Astrocyte (in vitro differentiated cells and primary cell): ENCODE results near the gene GPER1. TPM values are rescaled to one million over a fixed set of nuclear protein-coding genes. Genes with fewer than 3 reads are reported as not detected.

Experiments
- DNase-seq: peaks from one replicate; pipeline ENCODE4 v3.0.0-alpha.2; 2010; ENCODE audit warnings: low read depth
- FAIRE-seq: peaks from 2 replicates; lab custom pipeline; 2011; peaks lifted over from hg19 to GRCh38; lab: Jason Lieb, UNC
- H2AFZ ChIP-seq: 2 replicates; pipeline ENCODE4 v1.6.0; 2012; ENCODE audit warnings: low read depth, low read length, inconsistent platforms
- H3K27ac ChIP-seq: 2 replicates; pipeline ENCODE4 v1.5.1; 2011; ENCODE audit warnings: low read depth, low read length, inconsistent platforms
- H3K27me3 ChIP-seq: 2 replicates; pipeline ENCODE4 v1.6.0; 2011; ENCODE audit warnings: low read length, inconsistent platforms; ENCODE audit not compliant: insufficient read depth
- H3K36me3 ChIP-seq: 2 replicates; pipeline ENCODE4 v1.5.1; 2011; ENCODE audit warnings: low read length, inconsistent platforms; ENCODE audit not compliant: insufficient read depth
- H3K4me1 ChIP-seq: 2 replicates; pipeline ENCODE4 v1.5.1; 2011; ENCODE audit warnings: low read length, inconsistent platforms; ENCODE audit not compliant: insufficient read depth
- H3K4me2 ChIP-seq: 2 replicates; pipeline ENCODE4 v1.6.0; 2012; ENCODE audit warnings: low read length, inconsistent platforms
- H3K4me3 ChIP-seq: 2 replicates; pipeline ENCODE4 v1.5.1; 2011; ENCODE audit warnings: low read depth, mild to moderate bottlenecking, low read length, inconsistent platforms; ENCODE audit not compliant: insufficient read depth
- H3K79me2 ChIP-seq: 2 replicates; pipeline ENCODE4 v1.6.0; 2012; ENCODE audit warnings: mild to moderate bottlenecking, low read length, inconsistent platforms; ENCODE audit not compliant: insufficient read depth
- H3K9ac ChIP-seq: 2 replicates; pipeline ENCODE4 v1.6.0; 2012; ENCODE audit warnings: mild to moderate bottlenecking, low read length, inconsistent platforms
- H3K9me3 ChIP-seq: 2 replicates; pipeline ENCODE4 v1.5.1; 2012; ENCODE audit warnings: low read depth, mild to moderate bottlenecking, low read length, inconsistent platforms; ENCODE audit not compliant: insufficient read depth
- H4K20me1 ChIP-seq: 2 replicates; pipeline ENCODE4 v1.6.0; 2012; ENCODE audit warnings: low read length, inconsistent platforms; ENCODE audit not compliant: insufficient read depth
- H3K27ac Mint-ChIP-seq: one replicate; pipeline ENCODE4 v1.8.0; 2021; ENCODE audit warnings: mild to moderate bottlenecking, mixed read lengths; ENCODE audit not compliant: unreplicated experiment
- H3K27me3 Mint-ChIP-seq: one replicate; pipeline ENCODE4 v1.8.0; 2021; ENCODE audit warnings: low read depth, mixed read lengths; ENCODE audit not compliant: unreplicated experiment
- H3K36me3 Mint-ChIP-seq: one replicate; pipeline ENCODE4 v1.8.0; 2021; ENCODE audit warnings: low read depth, mixed read lengths; ENCODE audit not compliant: unreplicated experiment
- H3K4me1 Mint-ChIP-seq: one replicate; pipeline ENCODE4 v1.8.0; 2021; ENCODE audit warnings: low read depth, mixed read lengths; ENCODE audit not compliant: unreplicated experiment
- H3K4me3 Mint-ChIP-seq: one replicate; pipeline ENCODE4 v1.8.0; 2021; ENCODE audit warnings: mild to moderate bottlenecking, moderate library complexity, mixed read lengths; ENCODE audit not compliant: unreplicated experiment
- H3K9me3 Mint-ChIP-seq: one replicate; pipeline ENCODE4 v1.8.0; 2021; ENCODE audit warnings: mild to moderate bottlenecking, mixed read lengths; ENCODE audit not compliant: unreplicated experiment
- CTCF ChIP-seq: IDR thresholded peaks from 2 replicates; pipeline ENCODE4 v1.5.1; 2011; ENCODE audit warnings: low read depth, mild to moderate bottlenecking, inconsistent platforms, low read length, moderate library complexity; ENCODE audit not compliant: insufficient read depth
- EZH2 ChIP-seq: IDR thresholded peaks from 2 replicates; pipeline ENCODE4 v1.6.1; 2012; ENCODE audit warnings: mild to moderate bottlenecking, low read length, inconsistent platforms; ENCODE audit not compliant: insufficient read depth
- total RNA-seq: library from RNA; stranded (reverse); gene quantifications from 2 replicates; pipeline ENCODE4 v1.2.1, GENCODE V29; 2021

Gene GPER1
- total RNA-seq, 1 donor from 2014 or later, result 17.4 TPM

GRCh38 chr7:1086588-1087464, 1.1 kb upstream of the GPER1 start:
- H3K27ac ChIP-seq, result peak overlapping the region; percentile 70
- peaks cover 54% of the 10 kb centered on the region for H3K4me1 ChIP-seq
- H3K36me3 ChIP-seq, result no peaks in the 10 kb centered on the region
- FAIRE-seq, result no peak
- Mint-ChIP-seq H3K4me3 (peak overlapping the region; percentile 90), H3K27me3 (no peaks in the 10 kb centered on the region), H3K36me3 (peaks cover 7% of the 10 kb centered on the region), H3K27ac (peak overlapping the region; percentile 99), H3K9me3 (no peaks in the 10 kb centered on the region), H3K4me1 (peaks cover 42% of the 10 kb centered on the region)
- peak overlapping the region; percentile 87 for H3K4me2 ChIP-seq
- DNase-seq, result peak; percentile 45
- H3K9me3 ChIP-seq, result no peaks in the 10 kb centered on the region
- no peaks in the 10 kb centered on the region for H3K27me3 ChIP-seq
- H4K20me1 ChIP-seq, result peaks cover 83% of the 10 kb centered on the region
- peak overlapping the region; percentile 78 for H3K9ac ChIP-seq
- H3K4me3 ChIP-seq, result peak overlapping the region; percentile 52
- H3K79me2 ChIP-seq, result no peaks in the 10 kb centered on the region
- TF ChIP-seq EZH2 (no peak), CTCF (peak; percentile 46)
- peak overlapping the region; percentile 73 for H2AFZ ChIP-seq

- peak; percentile 43 for DNase-seq
- peak; percentile 76 for FAIRE-seq
- Histone ChIP-seq H3K4me1 (peaks cover 48% of the 10 kb centered on the region), H3K27me3 (no peaks in the 10 kb centered on the region), H4K20me1 (peaks cover 79% of the 10 kb centered on the region), H3K79me2 (no peaks in the 10 kb centered on the region), H3K27ac (no peak overlapping the region), H3K9me3 (no peaks in the 10 kb centered on the region), H2AFZ (no peak overlapping the region), H3K4me2 (peak overlapping the region; percentile 87), H3K4me3 (peak overlapping the region; percentile 52), H3K9ac (peak overlapping the region; percentile 78), H3K36me3 (no peaks in the 10 kb centered on the region)
- TF ChIP-seq CTCF (no peak), EZH2 (no peak)
- H3K9me3 Mint-ChIP-seq, result no peaks in the 10 kb centered on the region
- peak overlapping the region; percentile 99 for H3K27ac Mint-ChIP-seq
- peaks cover 12% of the 10 kb centered on the region for H3K36me3 Mint-ChIP-seq
- peaks cover 40% of the 10 kb centered on the region for H3K4me1 Mint-ChIP-seq
- no peaks in the 10 kb centered on the region for H3K27me3 Mint-ChIP-seq
- H3K4me3 Mint-ChIP-seq, result peak overlapping the region; percentile 90
These were observed 473 bp upstream of the GPER1 start for GRCh38 chr7:1087465-1087814.

GRCh38 chr7:1090236-1090635, 2.3 kb downstream of the GPER1 start:
- Mint-ChIP-seq H3K4me3 (no peak overlapping the region), H3K27me3 (no peaks in the 10 kb centered on the region), H3K27ac (no peak overlapping the region), H3K9me3 (no peaks in the 10 kb centered on the region), H3K4me1 (peaks cover 42% of the 10 kb centered on the region), H3K36me3 (peaks cover 16% of the 10 kb centered on the region)
- no peak for DNase-seq
- H4K20me1 ChIP-seq, result peaks cover 77% of the 10 kb centered on the region
- TF ChIP-seq EZH2, result no peak
- TF ChIP-seq CTCF, result no peak
- H3K27ac ChIP-seq, result no peak overlapping the region
- no peak overlapping the region for H3K9ac ChIP-seq
- no peak overlapping the region for H2AFZ ChIP-seq
- no peaks in the 10 kb centered on the region for H3K27me3 ChIP-seq
- no peak overlapping the region for H3K4me3 ChIP-seq
- FAIRE-seq, result no peak
- H3K79me2 ChIP-seq, result peaks cover 3% of the 10 kb centered on the region
- H3K4me1 ChIP-seq, result peaks cover 44% of the 10 kb centered on the region
- H3K9me3 ChIP-seq, result no peaks in the 10 kb centered on the region
- H3K4me2 ChIP-seq, result no peak overlapping the region
- H3K36me3 ChIP-seq, result no peaks in the 10 kb centered on the region
